H9 (cell line): ENCODE data around the gene WDR31. TPM values are rescaled to one million over a fixed set of nuclear protein-coding genes. Genes with fewer than 3 reads are reported as not detected.

ENCODE experiments used
- DNase-seq: peaks from one replicate; pipeline ENCODE4 v3.0.0-alpha.2; 2017
- H2AFZ ChIP-seq: one replicate; pipeline ENCODE4 v1.6.1; 2013; ENCODE audit warnings: mild to moderate bottlenecking, low read length, control low read depth, moderate library complexity
- H2AK5ac ChIP-seq: 2 replicates; pipeline ENCODE4 v1.6.1; 2013; ENCODE audit warnings: low read length, control low read depth, mixed read lengths; ENCODE audit not compliant: insufficient read length
- H2BK120ac ChIP-seq: one replicate; pipeline ENCODE4 v1.6.1; 2013; ENCODE audit warnings: low read depth, mild to moderate bottlenecking, low read length, control low read depth, inconsistent platforms; ENCODE audit not compliant: poor library complexity, severe bottlenecking
- H2BK12ac ChIP-seq: 2 replicates; pipeline ENCODE4 v1.6.1; 2013; ENCODE audit warnings: low read length, control low read depth, mixed read lengths, low read depth; ENCODE audit not compliant: insufficient read length
- H2BK15ac ChIP-seq: 2 replicates; pipeline ENCODE4 v1.6.1; 2013; ENCODE audit warnings: low read depth, low read length, control low read depth
- H2BK20ac ChIP-seq: one replicate; pipeline ENCODE4 v1.6.1; 2013; ENCODE audit warnings: low read depth, mild to moderate bottlenecking, low read length, control low read depth, inconsistent platforms; ENCODE audit not compliant: poor library complexity, severe bottlenecking
- H2BK5ac ChIP-seq: 2 replicates; pipeline ENCODE4 v1.6.1; 2013; ENCODE audit warnings: low read length, control low read depth, mixed read lengths; ENCODE audit not compliant: insufficient read length
- H3K14ac ChIP-seq: 2 replicates; pipeline ENCODE4 v1.6.1; 2013; ENCODE audit warnings: low read length, control low read depth; ENCODE audit not compliant: insufficient read depth
- H3K18ac ChIP-seq: 2 replicates; pipeline ENCODE4 v1.6.1; 2013; ENCODE audit warnings: low read depth, mild to moderate bottlenecking, mixed read lengths, low read length, control low read depth; ENCODE audit not compliant: insufficient read length
- H3K23ac ChIP-seq: 2 replicates; pipeline ENCODE4 v1.6.1; 2013; ENCODE audit warnings: low read length, control low read depth, mixed read lengths, low read depth; ENCODE audit not compliant: insufficient read length
- H3K23me2 ChIP-seq: 2 replicates; pipeline ENCODE4 v1.6.1; 2013; ENCODE audit warnings: low read depth, mild to moderate bottlenecking, mixed read lengths, low read length, control low read depth; ENCODE audit not compliant: insufficient read length, poor library complexity, severe bottlenecking
- H3K27ac ChIP-seq: 2 replicates; pipeline ENCODE4 v1.5.1; 2013; ENCODE audit warnings: low read length, control low read depth, mixed read lengths, low read depth; ENCODE audit not compliant: insufficient read length
- H3K27me3 ChIP-seq: 2 replicates; pipeline ENCODE4 v1.6.1; 2013; ENCODE audit warnings: low read length, control low read depth, inconsistent platforms; ENCODE audit not compliant: insufficient read depth
- H3K4ac ChIP-seq: 2 replicates; pipeline ENCODE4 v1.6.1; 2013; ENCODE audit warnings: low read depth, mild to moderate bottlenecking, control low read depth, inconsistent platforms, low read length, moderate library complexity
- H3K4me1 ChIP-seq: 2 replicates; pipeline ENCODE4 v1.6.1; 2013; ENCODE audit warnings: low read length, control low read depth, inconsistent platforms; ENCODE audit not compliant: insufficient read depth
- H3K4me2 ChIP-seq: 2 replicates; pipeline ENCODE4 v1.6.1; 2013; ENCODE audit warnings: low read length, control low read depth, mixed read lengths; ENCODE audit not compliant: insufficient read length, insufficient read depth
- H3K56ac ChIP-seq: 2 replicates; pipeline ENCODE4 v1.6.1; 2013; ENCODE audit warnings: low read depth, mild to moderate bottlenecking, mixed read lengths, low read length, control low read depth; ENCODE audit not compliant: insufficient read length
- H3K79me1 ChIP-seq: 2 replicates; pipeline ENCODE4 v1.6.1; 2013; ENCODE audit warnings: low read depth, mild to moderate bottlenecking, moderate library complexity, low read length, control low read depth, inconsistent platforms; ENCODE audit not compliant: insufficient read depth, poor library complexity, severe bottlenecking
- H3K79me2 ChIP-seq: 2 replicates; pipeline ENCODE4 v1.6.1; 2013; ENCODE audit warnings: low read length, control low read depth, inconsistent platforms; ENCODE audit not compliant: insufficient read depth
- H3K9ac ChIP-seq: 2 replicates; pipeline ENCODE4 v1.6.1; 2013; ENCODE audit warnings: low read length, control low read depth, mixed read lengths; ENCODE audit not compliant: insufficient read length; ENCODE audit errors: extremely low read depth
- H3K9me3 ChIP-seq: one replicate; pipeline ENCODE4 v1.6.1; 2013; ENCODE audit warnings: low read depth, low read length, inconsistent platforms; ENCODE audit not compliant: control insufficient read depth
- H3T11ph ChIP-seq: one replicate; pipeline ENCODE4 v1.6.1; 2013; ENCODE audit warnings: mild to moderate bottlenecking, low read length, control low read depth, inconsistent platforms
- H4K20me1 ChIP-seq: one replicate; pipeline ENCODE4 v1.6.1; 2013; ENCODE audit not compliant: control insufficient read depth, insufficient read length, insufficient read depth
- H4K5ac ChIP-seq: 2 replicates; pipeline ENCODE4 v1.6.1; 2013; ENCODE audit warnings: low read depth, mild to moderate bottlenecking, mixed read lengths, low read length, control low read depth; ENCODE audit not compliant: insufficient read length
- H4K8ac ChIP-seq: replicated peaks from 2 replicates; pipeline ENCODE4 v1.6.1; 2013; ENCODE audit warnings: low read length, control low read depth, mixed read lengths, low read depth; ENCODE audit not compliant: insufficient read length
- H4K91ac ChIP-seq: 2 replicates; pipeline ENCODE4 v1.6.1; 2013; ENCODE audit warnings: low read depth, mild to moderate bottlenecking, moderate library complexity, mixed read lengths, low read length, control low read depth; ENCODE audit not compliant: insufficient read length
- H3K27ac Mint-ChIP-seq, 3 experiments: 2 replicates in 2 of 3; 3 replicates in 1 of 3; pipeline ENCODE4 v1.8.0; 2020 to 2021; ENCODE audit warnings: mixed read lengths in 3 of 3, mild to moderate bottlenecking in 1 of 3, moderate library complexity in 1 of 3
- H3K27me3 Mint-ChIP-seq: 2 replicates; pipeline ENCODE4 v1.8.0; 2021; ENCODE audit warnings: low read depth, mild to moderate bottlenecking, moderate library complexity, mixed read lengths
- H3K36me3 Mint-ChIP-seq, 3 experiments: 2 replicates in 2 of 3; 3 replicates in 1 of 3; pipeline ENCODE4 v1.8.0; 2020 to 2021; ENCODE audit warnings: low read depth in 3 of 3, mixed read lengths in 3 of 3; ENCODE audit not compliant: insufficient read depth in 1 of 3
- H3K4me1 Mint-ChIP-seq, 2 experiments: 2 replicates each; pipeline ENCODE4 v1.8.0; 2020; ENCODE audit warnings: mixed read lengths in 2 of 2
- H3K4me3 Mint-ChIP-seq, 2 experiments: 2 replicates in 1 of 2; 3 replicates in 1 of 2; pipeline ENCODE4 v1.8.0; 2020 to 2021; ENCODE audit warnings: mild to moderate bottlenecking in 2 of 2, mixed read lengths in 2 of 2, moderate library complexity in 1 of 2
- H3K9me3 Mint-ChIP-seq, 2 experiments: 2 replicates in 1 of 2; 3 replicates in 1 of 2; pipeline ENCODE4 v1.8.0; 2020; ENCODE audit warnings: mild to moderate bottlenecking in 2 of 2, mixed read lengths in 2 of 2, moderate library complexity in 1 of 2
- CTCF ChIP-seq: fragments of 200-600 bp; sonication (generic); conservative IDR thresholded peaks from 3 replicates; pipeline ENCODE4 v1.8.0; 2021; ENCODE audit warnings: antibody characterized with exemption, mild to moderate bottlenecking
- WGBS: extraction: QIAGEN DNeasy Blood & Tissue Kit; methylation state at CpG from one replicate; pipeline ENCODE4 v1.1.7; 2013; ENCODE audit warnings: missing lambda C conversion rate, low lambda C conversion rate, mixed read lengths; ENCODE audit not compliant: insufficient read length; ENCODE audit errors: extremely low coverage; 5-methylcytosine and 5-hydroxymethylcytosine counted together
- total RNA-seq: library from RNA; stranded (reverse); gene quantifications from 2 replicates; pipeline ENCODE4 v1.2.1, GENCODE V29; 2021

The WDR31 gene
- total RNA-seq, 1 experiment from 2014 or later: 0.72 TPM

- Histone ChIP-seq H3K79me2 (no peaks in the 10 kb centered on the region), H3K79me1 (no peaks in the 10 kb centered on the region), H3T11ph (no peak overlapping the region), H2AK5ac (no peak overlapping the region), H2BK15ac (no peak overlapping the region), H3K4me2 (no peak overlapping the region), H2BK5ac (no peak overlapping the region), H3K4ac (no peak overlapping the region), H3K23me2 (no peaks in the 10 kb centered on the region), H3K27ac (no peak overlapping the region), H3K23ac (no peak overlapping the region), H3K18ac (no peak overlapping the region), H3K14ac (no peak overlapping the region), H2BK12ac (no peak overlapping the region), H2BK20ac (no peak overlapping the region), H3K56ac (no peak overlapping the region), H4K5ac (no peak overlapping the region), H3K4me1 (no peaks in the 10 kb centered on the region), H3K9me3 (no peaks in the 10 kb centered on the region), H3K27me3 (no peaks in the 10 kb centered on the region), H3K9ac (no peak overlapping the region), H2AFZ (no peak overlapping the region), H2BK120ac (no peak overlapping the region), H4K8ac (no peak overlapping the region), H4K20me1 (no peaks in the 10 kb centered on the region), H4K91ac (no peak overlapping the region)
- no peak for TF ChIP-seq CTCF
- WGBS: no CpG with 5 or more reads among the region's 7 CpGs
- DNase-seq: no peak
- Mint-ChIP-seq H3K27me3 (no peaks in the 10 kb centered on the region; the same call in 1 of the 2 replicates), H3K4me3 (no peak overlapping the region), H3K36me3 (peaks cover 18 to 51% (median 45%) of the 10 kb centered on the region in 3 experiments; a peak in 6 of 7 replicates), H3K4me1 (no peaks in the 10 kb centered on the region), H3K9me3 (no peaks in the 10 kb centered on the region), H3K27ac (no peak overlapping the region)
Measured at GRCh38 chr9:113293285-113293878, 46.7 kb downstream of the WDR31 start.
